Measurements from ENCODE around the gene CREB5. TPM values are rescaled to one million over a fixed set of nuclear protein-coding genes. Genes with fewer than 3 reads are reported as not detected.

CREB5 gene
- total and polyA plus RNA-seq, 10 donors: 0.88 to 56.8 (median 23.5) TPM

- H3K9me3 ChIP-seq: no peaks in the 10 kb centered on the region
- DNase-seq: no peak
These were observed 161.5 kb downstream of the CREB5 start for GRCh38 chr7:28573651-28574301.

GRCh38 chr7:28575241-28575643 is 162.9 kb downstream of the CREB5 start:
- peaks cover 0 to 9% (median 0%) of the 10 kb centered on the region in 7 donors for H3K27me3 ChIP-seq (replicated peaks in 1 of 7)
- DNase-seq: no peak
- TF ChIP-seq, protein P1, sequence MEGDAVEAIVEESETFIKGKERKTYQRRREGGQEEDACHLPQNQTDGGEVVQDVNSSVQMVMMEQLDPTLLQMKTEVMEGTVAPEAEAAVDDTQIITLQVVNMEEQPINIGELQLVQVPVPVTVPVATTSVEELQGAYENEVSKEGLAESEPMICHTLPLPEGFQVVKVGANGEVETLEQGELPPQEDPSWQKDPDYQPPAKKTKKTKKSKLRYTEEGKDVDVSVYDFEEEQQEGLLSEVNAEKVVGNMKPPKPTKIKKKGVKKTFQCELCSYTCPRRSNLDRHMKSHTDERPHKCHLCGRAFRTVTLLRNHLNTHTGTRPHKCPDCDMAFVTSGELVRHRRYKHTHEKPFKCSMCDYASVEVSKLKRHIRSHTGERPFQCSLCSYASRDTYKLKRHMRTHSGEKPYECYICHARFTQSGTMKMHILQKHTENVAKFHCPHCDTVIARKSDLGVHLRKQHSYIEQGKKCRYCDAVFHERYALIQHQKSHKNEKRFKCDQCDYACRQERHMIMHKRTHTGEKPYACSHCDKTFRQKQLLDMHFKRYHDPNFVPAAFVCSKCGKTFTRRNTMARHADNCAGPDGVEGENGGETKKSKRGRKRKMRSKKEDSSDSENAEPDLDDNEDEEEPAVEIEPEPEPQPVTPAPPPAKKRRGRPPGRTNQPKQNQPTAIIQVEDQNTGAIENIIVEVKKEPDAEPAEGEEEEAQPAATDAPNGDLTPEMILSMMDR (IDR thresholded peaks at IDR 0.05 in 8 of 11, conservative IDR thresholded peaks at IDR 0.05 in 3 of 11): no peak
- TF ChIP-seq POLR2AphosphoS5 (IDR thresholded peaks at IDR 0.05) (no peak), POLR2A (IDR thresholded peaks at IDR 0.05) (no peak)
- no peaks in the 10 kb centered on the region for H3K36me3 ChIP-seq
- intact Hi-C loops (cut with DNase I; ENCODE audit: low total_unique reads): no loop called here
- WGBS, 5 donors: 82 to 93% (median 90%) methylated on average over 5 of the region's 5 CpGs
- no peak overlapping the region for H3K27ac ChIP-seq
- H3K4me1 ChIP-seq: peaks cover 0 to 10% (median 0%) of the 10 kb centered on the region in 6 donors
- H3K4me3 ChIP-seq: no peak overlapping the region
- H3K9me3 ChIP-seq: no peaks in the 10 kb centered on the region

More at GRCh38 chr7:28573651-28574301, 161.5 kb downstream of the CREB5 start:
- intact Hi-C loops (cut with DNase I; ENCODE audit: low total_unique reads): no loop called here
- Histone ChIP-seq H3K4me1 (peaks cover 0 to 10% (median 0%) of the 10 kb centered on the region in 6 donors), H3K27ac (no peak overlapping the region), H3K36me3 (no peaks in the 10 kb centered on the region), H3K4me3 (no peak overlapping the region), H3K27me3 (replicated peaks in 1 of 7) (peaks cover 0 to 9% (median 0%) of the 10 kb centered on the region in 7 donors)
- TF ChIP-seq POLR2A (IDR thresholded peaks at IDR 0.05) (no peak), POLR2AphosphoS5 (IDR thresholded peaks at IDR 0.05) (no peak)
- TF ChIP-seq, protein P1 (IDR thresholded peaks at IDR 0.05 in 8 of 11, conservative IDR thresholded peaks at IDR 0.05 in 3 of 11): no peak
- WGBS, 5 donors: 43 to 74% (median 65%) methylated on average over 6 of the region's 6 CpGs

- TF ChIP-seq POLR2A (IDR thresholded peaks at IDR 0.05) (no peak), POLR2AphosphoS5 (IDR thresholded peaks at IDR 0.05) (no peak)
- TF ChIP-seq, protein P1 (IDR thresholded peaks at IDR 0.05 in 8 of 11, conservative IDR thresholded peaks at IDR 0.05 in 3 of 11): no peak
These were observed 164.3 kb downstream of the CREB5 start for GRCh38 chr7:28576656-28577055.

DNA sequence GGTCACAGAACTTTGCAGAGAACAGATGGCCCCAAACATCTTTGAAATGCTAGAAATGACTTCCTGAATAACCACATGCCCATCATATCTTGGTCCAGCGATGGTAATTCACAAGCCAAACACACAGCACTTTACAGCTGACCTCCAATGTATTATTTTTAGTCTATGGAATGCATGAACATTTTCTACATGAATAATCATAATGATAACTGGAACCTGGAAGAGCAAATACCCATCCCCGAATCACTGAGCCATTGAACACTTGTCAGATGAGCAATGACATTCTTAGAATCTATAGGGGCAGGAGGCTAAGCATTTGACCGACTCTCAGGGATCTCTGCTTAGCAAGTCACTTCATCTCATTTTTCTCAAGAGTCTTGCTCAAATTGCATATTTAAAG is 167.3 kb downstream of the CREB5 start:
- no peaks in the 10 kb centered on the region for H3K27me3 ChIP-seq (replicated peaks in 1 of 7)
- intact Hi-C loops (cut with DNase I; ENCODE audit: low total_unique reads): no loop called here
- H3K9me3 ChIP-seq: no peaks in the 10 kb centered on the region
- no peak for DNase-seq
- H3K4me3 ChIP-seq: no peak overlapping the region
- no peaks in the 10 kb centered on the region for H3K4me1 ChIP-seq
- no peak overlapping the region for H3K27ac ChIP-seq
- no peaks in the 10 kb centered on the region for H3K36me3 ChIP-seq
- no peak for TF ChIP-seq POLR2AphosphoS5 (IDR thresholded peaks at IDR 0.05)
- 75 to 93% (median 85%) methylated on average over 3 of the region's 3 CpGs for WGBS, 5 donors

More at GRCh38 chr7:28576656-28577055, 164.3 kb downstream of the CREB5 start:
- Histone ChIP-seq H3K36me3 (no peaks in the 10 kb centered on the region), H3K4me1 (peaks cover 0 to 10% (median 0%) of the 10 kb centered on the region in 6 donors), H3K27ac (no peak overlapping the region), H3K27me3 (replicated peaks in 1 of 7) (peaks cover 0 to 9% (median 0%) of the 10 kb centered on the region in 7 donors), H3K9me3 (no peaks in the 10 kb centered on the region), H3K4me3 (no peak overlapping the region)
- DNase-seq: no peak
- intact Hi-C loops (cut with DNase I; ENCODE audit: low total_unique reads): no loop called here

All from spleen (tissue), 11 donors.